Measurements from ENCODE around the gene CYP26C1.

Gene CYP26C1, protein sequence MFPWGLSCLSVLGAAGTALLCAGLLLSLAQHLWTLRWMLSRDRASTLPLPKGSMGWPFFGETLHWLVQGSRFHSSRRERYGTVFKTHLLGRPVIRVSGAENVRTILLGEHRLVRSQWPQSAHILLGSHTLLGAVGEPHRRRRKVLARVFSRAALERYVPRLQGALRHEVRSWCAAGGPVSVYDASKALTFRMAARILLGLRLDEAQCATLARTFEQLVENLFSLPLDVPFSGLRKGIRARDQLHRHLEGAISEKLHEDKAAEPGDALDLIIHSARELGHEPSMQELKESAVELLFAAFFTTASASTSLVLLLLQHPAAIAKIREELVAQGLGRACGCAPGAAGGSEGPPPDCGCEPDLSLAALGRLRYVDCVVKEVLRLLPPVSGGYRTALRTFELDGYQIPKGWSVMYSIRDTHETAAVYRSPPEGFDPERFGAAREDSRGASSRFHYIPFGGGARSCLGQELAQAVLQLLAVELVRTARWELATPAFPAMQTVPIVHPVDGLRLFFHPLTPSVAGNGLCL

DNA sequence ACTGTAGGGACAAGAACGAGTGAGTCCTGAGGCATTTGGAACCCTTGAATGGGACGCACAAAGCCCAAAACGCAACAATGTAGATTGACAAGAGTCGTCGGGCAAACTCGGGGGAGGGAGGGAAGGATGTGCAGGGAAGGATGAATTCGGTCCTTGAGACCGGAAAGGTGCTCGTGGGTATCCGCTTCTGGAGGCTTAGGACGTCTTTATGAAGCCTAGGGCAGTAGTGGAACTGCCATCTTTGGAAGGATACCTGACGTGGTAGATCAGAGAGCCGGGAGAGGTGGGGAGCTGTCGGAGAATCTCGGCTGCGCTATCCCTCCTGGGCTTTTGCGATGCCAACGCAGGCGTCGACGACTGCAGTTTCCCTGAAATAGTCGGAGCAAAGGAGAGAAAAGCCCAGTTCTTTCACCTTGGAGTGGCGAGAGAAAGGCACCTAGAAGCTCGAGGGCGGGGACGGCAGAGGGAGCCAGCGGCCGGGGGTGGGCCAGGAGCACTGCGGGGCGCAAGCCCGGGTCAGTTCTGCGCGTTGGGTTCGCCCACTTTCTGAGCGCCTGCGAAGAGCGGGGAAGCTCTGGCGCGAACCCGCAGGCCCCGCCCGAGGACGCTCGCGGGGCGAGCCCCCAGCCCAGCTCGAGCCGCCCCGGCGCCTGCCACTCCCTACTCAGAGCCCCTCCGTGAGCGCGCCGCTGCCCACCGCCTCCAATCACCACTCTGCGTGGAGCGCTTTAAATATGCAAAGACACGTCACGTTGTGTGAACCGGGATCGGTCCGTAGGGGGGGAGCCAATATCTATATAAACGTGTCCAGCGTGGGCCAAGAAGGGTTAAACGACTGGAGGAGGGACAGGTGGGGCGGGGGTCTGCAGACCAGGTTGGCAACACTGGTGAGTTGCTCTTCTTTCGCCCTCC is at the start of gene CYP26C1:
CYP26C1 (plus strand) TSS at position 824 of the 912 bp plus-strand sequence. CDS start 466 bp downstream, outside the sequence.
- DNase-seq (ENCODE audit: low read depth): no peak

DNA sequence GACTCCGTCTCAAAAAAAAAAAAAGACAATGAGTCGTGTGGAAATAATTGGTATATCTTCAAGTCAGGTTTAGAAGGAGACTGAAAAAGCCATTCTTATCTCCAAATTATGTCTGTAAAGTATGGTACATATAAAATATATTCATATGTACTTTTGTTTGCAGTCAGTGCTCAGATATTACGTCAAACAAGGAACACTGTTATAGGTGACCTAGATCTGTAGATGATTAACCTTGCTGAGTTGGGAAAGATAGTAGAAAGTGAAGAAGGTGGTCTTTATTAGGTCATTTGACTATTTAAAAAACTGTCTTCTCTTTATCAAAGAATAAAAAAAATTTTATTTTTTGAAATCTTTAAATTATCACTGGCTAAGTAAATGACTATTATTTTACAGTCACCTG is 44.9 kb upstream of the CYP26C1 start:
- DNase-seq (ENCODE audit: low read depth): no peak

DNA sequence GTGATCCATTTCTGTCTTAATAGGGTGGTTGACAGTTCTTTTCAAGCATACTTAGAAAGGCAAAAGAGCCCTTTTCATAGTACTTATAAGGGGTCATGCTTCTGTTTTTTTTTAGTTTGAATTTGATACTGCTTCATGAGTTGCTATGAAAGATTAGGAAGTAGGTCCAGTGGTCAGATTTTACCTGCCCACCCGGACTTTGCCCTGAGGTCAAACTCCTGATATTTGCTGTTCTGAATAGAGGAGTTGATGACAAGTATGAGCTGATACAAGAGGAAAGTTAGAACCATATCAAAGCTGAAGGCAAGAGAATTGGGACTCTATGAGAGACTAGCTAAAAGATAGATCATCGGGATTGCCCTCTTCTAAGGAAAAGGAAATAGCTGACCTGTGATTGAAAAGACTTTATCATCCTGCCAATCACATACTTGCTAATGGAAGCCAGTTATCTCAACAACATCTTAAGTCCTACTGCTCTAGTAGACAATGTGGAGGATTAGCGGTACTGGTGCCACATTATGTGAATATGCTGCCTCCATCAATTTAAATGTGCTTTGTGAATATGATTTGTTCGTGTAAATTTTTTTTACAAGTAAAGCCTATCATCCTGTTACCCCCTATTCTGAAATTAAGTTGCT is 37.5 kb upstream of the CYP26C1 start:
- DNase-seq (ENCODE audit: low read depth): no peak

DNA sequence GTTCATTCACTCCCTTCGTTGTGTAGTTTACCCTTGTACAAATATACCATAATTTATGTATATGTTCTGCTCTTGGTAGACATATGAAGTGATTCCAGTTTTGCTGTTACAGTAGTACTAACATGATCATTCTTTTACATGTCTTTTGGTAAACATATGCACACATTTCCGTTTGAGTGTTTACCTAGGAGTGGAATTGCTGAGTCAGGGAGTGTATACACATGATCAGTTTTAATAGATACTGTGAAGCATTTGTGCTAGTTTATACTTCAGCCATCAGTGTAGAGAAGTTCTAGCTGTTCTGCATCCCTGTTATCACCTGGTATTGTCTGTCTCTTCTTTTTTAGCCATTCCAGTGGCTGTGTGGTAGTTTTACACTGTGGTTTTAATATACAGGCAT is 34.5 kb upstream of the CYP26C1 start:
- no peak for DNase-seq (ENCODE audit: low read depth)

DNA sequence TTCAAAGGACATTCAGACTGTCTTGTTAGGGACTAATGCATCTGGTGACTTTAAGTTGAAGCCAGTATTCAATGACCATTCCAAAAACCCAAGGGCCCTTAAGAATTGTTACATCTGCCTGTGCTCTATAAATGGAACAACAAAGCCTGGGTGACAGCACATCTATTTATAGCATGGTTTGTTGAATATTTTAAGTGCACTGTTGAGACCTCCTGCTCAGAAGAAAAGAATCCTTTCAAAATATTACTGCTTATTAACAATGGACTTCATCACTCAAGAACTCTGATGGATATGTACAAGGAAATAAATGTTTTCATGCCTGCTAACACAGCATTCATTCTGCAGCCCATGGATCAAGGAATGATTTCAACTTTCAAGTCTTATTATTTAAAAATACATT is 33.1 kb upstream of the CYP26C1 start:
- DNase-seq (ENCODE audit: low read depth): no peak

DNA sequence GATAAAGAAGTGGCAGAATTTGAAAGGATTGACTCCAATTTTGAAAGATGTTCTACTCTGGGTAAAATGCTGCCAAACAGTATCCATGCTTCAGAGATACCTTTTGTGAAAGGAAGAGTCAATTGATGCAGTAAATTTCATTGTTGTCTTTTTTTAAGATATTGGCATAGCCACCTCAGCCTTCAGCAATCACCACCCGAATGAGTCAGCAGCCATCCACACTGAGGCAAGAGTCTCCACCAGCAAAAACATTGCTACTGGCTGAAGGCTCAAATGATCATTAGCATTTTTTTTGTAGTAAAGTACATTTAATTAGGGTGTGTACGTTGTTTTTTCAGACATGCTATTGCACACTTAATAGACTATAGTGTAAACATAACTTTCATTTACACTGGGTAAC is 31.7 kb upstream of the CYP26C1 start:
- no peak for DNase-seq (ENCODE audit: low read depth)

DNA sequence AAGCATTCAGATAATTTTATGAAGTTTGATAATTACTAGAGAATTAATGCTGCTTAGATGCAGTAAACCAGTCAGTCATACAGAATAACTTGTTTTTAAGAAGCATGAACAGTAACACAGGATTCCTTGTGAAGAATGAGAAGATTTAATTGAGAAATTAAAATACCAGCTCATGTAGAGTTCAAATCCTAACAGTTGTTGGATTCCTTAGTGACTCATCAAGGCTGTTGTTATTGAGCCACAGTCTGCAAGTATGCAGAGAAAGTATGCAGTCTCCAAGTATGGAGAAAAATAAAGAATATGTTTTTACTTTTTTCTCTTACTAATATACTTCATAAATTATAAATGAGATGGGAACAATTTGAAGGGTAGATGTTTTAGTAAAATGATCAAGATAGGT is 30.2 kb upstream of the CYP26C1 start:
- no peak for DNase-seq (ENCODE audit: low read depth)

DNA sequence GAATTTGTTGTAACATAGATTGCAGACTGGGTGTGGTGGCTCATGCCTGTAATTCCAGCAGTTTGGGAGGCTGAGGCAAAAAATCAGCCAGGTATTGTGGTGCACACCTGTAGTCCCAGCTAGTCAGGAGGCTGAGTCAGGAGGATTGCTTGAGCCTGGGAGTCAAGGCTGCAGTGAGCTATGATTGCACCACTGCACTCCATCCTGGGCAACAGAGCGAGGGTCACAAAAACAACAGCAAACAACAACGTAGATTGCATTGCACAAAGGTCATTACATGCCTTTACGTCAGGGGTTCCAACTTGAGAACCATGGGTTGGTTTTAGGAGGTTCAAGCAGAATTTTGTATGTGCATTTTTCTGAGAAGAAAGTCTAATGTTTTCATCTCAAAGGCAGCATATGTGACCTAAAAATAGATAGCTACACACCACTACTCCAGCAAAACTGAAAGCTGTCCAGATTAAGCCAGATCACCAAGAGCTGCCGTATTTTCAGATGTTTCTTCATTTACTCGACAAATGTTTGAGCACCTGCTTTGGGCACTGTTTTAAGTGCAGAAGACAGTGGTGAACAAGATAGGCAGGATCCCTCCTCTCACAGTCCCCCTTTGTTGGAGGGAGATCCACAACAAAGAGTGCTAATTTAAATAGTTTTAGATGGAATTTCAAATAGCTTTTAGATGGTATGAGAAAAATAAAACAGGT is 28.3 kb upstream of the CYP26C1 start:
- DNase-seq (ENCODE audit: low read depth): no peak

DNA sequence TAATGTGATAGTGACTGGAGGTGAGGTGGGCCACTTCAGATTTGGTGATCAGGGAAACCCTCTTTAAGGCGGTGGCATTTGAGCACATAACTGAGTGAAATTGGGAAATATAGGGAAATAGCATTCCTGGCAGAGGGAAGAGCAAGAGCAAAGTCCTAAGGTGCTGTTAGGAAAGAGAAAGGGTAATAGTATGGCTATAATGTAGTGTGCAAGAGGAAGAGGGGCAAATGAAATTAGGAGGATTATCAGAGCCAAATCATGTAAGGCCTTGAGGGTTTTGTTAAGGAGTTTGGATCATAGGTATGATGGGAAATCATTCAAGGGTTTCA is 27.8 kb upstream of the CYP26C1 start:
- DNase-seq (ENCODE audit: low read depth): no peak

DNA sequence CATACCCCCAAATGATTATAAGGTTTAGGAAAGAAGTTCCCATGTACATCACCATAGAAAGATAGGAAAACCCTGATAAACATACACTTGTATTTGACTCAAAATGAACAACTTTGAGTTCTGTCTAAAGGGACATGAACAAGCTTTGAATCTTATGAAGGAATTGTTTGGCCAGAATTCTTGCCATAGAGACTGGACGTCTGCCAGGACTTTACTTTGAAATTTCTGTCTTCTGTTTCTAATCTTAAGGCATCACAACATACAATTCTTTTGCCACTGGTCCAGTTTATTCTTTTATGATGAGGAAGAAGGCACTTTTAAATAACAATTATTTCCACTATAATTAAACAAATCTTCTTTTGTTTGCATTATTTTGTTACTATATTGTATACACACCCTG is 26.2 kb upstream of the CYP26C1 start:
- DNase-seq (ENCODE audit: low read depth): no peak

DNA sequence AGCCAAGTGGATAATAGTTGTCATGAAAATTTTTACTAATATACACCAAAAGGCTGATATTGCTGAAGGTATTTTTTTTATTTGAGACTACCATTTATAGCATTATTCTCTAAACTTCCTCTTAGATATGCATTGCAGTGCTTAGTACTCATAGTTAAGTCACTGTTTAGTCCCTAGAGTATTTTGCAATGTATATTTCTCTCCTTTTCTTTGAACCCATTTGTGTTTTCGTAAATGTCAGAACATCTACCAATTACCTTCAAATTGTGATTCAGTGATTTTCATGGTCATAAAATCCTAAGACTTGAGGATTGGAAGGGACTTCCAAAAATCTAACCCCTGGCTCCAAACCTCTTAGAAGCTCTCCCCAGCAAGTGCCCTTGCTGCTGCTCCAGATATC is 21.5 kb upstream of the CYP26C1 start:
- no peak for DNase-seq (ENCODE audit: low read depth)

DNA sequence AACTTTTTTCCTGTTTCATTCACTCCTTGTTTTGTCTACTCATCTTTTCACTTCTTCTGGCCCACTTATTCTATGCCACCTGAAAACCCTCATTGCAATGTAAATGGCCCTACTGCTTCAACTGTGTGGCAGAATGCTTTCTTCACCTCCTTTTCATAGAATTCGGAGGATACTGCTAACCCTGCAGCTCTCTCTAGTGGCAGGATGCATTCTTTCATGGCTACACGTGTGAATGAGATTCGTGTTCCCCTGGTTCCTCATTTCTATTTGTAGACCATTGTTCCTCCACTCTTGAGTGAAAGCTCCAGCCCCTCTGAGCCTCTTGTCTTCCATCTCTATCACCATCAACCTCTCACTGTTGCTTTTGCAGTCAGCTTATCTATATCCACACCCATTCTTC is 20.9 kb upstream of the CYP26C1 start:
- DNase-seq (ENCODE audit: low read depth): no peak

DNA sequence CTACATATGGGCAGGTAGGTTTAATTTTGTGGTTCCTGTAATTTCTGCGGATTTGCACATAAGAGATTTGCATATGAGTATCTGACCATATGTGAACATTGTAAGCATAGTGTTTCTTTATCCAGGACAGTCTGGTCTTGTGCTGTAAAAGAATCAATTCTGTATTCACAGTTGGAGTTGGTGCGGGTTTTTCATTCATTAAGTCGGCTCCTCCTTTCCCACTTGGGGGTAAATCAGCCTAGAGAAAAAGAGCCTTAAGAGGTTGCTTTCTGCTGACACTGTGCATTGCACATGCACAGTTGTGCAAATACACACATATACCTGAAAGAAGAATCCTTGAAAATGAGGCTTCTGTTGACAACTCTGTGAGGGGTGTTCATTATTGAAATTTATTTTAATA is 6.1 kb upstream of the CYP26C1 start:
- DNase-seq (ENCODE audit: low read depth): no peak

DNA sequence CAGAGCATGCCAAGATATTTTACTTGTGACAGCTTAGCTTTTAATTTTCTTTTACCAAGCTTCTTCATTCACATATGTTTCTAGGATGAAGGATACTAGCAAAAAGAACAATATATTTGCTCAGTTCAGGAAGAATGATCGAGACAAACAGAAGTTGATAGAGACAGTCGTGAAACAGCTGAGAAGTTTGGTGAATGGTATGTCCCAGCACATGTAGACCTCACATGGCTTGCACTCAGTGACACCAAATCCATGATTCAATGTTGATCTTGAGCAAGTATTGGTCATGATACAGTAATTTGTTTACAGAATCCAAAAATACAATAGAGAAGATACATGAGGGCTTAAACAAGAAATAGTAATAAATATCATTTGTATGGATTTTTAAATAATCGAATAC is 2.5 kb upstream of the CYP26C1 start:
- DNase-seq (ENCODE audit: low read depth): no peak

DNA sequence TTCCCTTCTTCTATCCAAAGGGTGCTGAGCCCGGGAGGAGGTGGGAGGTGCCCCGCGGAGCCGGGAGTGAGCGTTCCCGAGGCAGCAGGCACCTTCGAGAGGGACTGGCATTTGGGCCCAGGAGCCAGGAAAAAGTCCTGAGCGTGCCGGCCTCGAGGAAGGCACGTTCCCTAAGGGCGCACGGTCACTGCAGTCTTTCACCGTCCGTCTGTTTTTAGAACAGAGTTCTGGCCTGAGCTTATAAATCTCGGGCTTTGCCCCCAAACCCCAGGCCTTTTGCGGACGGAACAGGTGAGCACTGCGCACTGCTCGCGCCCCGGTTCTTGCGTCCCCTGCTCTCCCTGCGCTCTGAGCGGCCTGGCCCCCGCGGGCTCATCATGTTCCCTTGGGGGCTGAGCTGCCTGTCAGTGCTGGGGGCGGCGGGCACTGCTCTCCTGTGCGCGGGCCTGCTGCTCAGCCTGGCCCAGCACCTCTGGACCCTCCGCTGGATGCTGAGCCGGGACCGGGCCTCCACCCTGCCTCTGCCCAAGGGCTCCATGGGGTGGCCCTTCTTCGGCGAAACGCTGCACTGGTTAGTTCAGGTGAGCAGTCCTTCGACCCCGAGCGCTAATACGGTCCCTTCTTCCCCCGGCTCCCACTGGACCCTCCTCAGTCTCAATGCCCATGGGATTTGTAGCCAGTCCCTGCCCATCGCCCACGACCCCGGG is 442 bp downstream of the CYP26C1 start:
- DNase-seq (ENCODE audit: low read depth): no peak

DNA sequence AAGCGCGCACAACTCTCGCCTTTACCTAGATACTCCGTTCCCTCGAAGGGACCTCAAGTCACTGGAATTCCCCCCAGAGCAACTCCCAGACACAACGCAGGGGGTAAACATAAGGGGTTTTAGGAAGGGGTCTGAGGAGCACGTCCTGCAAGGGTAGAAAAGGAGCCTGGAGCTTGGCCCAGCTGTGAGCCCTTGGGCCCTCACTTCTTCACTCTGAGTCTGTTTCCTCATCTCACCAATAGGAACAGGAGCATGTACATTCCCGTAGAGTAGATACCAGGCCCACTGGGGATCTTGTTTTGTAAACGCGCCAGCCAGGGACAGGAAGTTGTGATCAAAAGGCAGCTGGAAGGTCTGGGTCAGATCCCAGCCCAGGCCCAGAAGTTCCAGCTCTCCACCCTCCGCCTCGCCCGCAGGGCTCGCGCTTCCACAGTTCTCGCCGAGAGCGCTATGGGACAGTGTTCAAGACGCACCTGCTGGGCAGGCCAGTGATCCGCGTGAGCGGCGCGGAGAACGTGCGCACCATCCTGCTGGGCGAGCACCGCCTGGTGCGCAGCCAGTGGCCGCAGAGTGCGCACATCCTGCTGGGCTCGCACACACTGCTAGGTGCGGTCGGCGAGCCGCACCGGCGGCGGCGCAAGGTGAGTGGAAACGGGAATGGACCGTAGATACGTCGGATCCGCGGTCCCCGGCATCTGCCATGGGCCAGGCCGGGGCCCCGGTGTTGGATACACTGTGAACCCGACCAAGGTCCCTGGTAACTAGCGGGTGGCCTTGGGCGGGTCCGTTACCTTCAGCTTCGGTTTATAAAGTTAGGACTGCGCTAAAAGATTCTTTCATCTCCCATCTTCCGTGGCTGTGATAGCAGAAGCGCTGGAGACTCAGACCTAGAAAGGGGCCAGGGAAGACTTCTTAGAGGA is 1.3 kb downstream of the CYP26C1 start:
- no peak for DNase-seq (ENCODE audit: low read depth)

DNA sequence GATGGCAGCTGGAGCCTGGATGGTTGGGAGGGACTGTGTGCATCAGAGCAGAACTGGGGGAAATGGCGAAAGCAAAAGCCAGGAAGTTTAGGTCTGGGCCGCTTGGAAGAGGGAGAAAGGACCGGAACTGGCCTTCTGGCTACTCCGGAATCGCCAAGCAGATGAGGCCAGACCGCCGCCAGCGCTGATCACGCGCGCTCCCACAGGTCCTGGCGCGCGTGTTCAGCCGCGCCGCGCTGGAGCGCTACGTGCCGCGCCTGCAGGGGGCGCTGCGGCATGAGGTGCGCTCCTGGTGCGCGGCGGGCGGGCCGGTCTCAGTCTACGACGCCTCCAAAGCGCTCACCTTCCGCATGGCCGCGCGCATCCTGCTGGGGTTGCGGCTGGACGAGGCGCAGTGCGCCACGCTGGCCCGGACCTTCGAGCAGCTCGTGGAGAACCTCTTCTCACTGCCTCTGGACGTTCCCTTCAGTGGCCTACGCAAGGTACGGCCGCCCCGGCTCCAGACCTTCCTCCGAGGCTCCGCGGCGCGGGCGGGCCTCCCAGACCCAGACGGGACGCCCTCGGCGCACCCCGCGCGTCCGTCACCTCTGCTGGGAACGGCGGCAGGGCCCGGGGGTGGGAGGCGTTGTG is 2.0 kb downstream of the CYP26C1 start:
- DNase-seq (ENCODE audit: low read depth): no peak

DNA sequence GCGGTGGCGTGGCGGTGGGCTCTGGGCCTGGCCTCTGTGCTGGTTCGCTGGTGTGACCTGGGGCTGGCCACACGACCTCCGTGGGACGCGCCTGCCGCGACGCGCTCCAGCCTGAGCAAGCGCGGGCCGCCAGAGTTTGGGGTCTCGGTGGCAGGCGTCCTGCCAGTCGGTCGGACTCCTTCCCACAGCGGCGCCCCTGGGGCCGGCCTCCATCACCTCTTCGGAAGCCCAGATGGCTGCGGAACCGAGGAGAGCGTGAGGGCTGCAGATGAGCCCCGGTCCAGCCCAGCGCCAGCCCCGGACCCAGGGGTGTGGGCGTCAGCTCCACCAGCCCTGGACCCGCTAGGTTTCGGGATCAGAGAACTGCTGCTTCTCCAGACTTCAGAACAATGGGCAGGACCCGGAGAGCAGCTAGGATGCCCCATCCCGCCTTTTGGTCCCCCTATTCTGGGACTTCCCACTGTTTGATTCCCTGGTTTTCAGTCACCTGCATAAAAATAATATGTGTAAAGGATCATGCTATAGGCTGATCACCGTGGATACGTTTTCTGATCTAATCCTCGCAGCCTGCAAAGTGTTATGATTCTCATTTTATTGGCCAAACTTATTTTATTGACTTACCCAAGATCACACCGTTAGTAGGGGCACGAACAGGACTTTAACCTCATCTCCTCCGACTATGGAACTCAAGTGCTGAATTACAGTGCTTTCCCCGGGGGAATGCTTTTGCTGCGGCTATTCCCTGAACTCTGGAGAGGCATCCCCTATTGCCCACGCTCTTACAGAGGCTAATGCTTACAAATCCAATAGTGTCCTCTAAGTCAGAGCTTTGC is 2.8 kb downstream of the CYP26C1 start:
- no peak for DNase-seq (ENCODE audit: low read depth)
